Panc1 (cell line): Measurements from ENCODE around the gene EID2B. TPM values are rescaled to one million over a fixed set of nuclear protein-coding genes. Genes with fewer than 3 reads are reported as not detected.

Source experiments
- ATAC-seq: fragments of 200-7000 bp; cut with Tn5 transposase; 2 replicates; pipeline ENCODE4 v1.9.1; 2020; ENCODE audit warnings: mild to moderate bottlenecking, moderate library complexity
- BruUV-seq: library from RNA; stranded (reverse); fragments of 400-500 nt; replicated peaks from 2 replicates; lab custom pipeline; 2021; lab: Mats Ljungman, UMichigan
- CTCF ChIA-PET: fragments of 300-600 bp; sonication (Branson Sonifier 250); formaldehyde crosslinking; loops from one replicate; lab custom pipeline; 2022; ENCODE audit warnings: antibody characterized with exemption; lab: Charles Lee
- POLR2A ChIA-PET: fragments of 300-600 bp; sonication (Branson Sonifier 250); formaldehyde crosslinking; loops from one replicate; lab custom pipeline; 2022; ENCODE audit warnings: antibody characterized with exemption; lab: Charles Lee
- DNase-seq: peaks from one replicate; pipeline ENCODE4 v3.0.0-alpha.2; 2010; ENCODE audit warnings: low read depth, low spot score
- H3K27ac ChIP-seq: 2 replicates; pipeline ENCODE4 v1.5.1; 2011; ENCODE audit warnings: mild to moderate bottlenecking, low read length, inconsistent platforms
- H3K27me3 ChIP-seq: fragments of 200-500 bp; sonication (Bioruptor generic); 2 replicates; pipeline ENCODE4 v1.6.0; 2014; ENCODE audit warnings: low read length, inconsistent platforms; ENCODE audit not compliant: control insufficient read depth, insufficient read depth
- H3K36me3 ChIP-seq: fragments of 200-500 bp; sonication (Bioruptor generic); 2 replicates; pipeline ENCODE4 v1.5.1; 2014; ENCODE audit warnings: inconsistent platforms, mild to moderate bottlenecking, low read length, moderate library complexity; ENCODE audit not compliant: control insufficient read depth, insufficient read depth
- H3K4me1 ChIP-seq: 2 replicates; pipeline ENCODE4 v1.5.1; 2011; ENCODE audit warnings: inconsistent platforms, mild to moderate bottlenecking, low read length, moderate library complexity; ENCODE audit not compliant: control insufficient read depth, insufficient read depth
- H3K4me3 ChIP-seq, 2 experiments: 2 replicates each; pipeline ENCODE4 v1.5.1; 2011 to 2012; ENCODE audit warnings: low read depth in 2 of 2, low read length in 2 of 2, mild to moderate bottlenecking in 2 of 2, inconsistent platforms in 1 of 2, moderate library complexity in 1 of 2
- H3K9me3 ChIP-seq: fragments of 200-500 bp; sonication (Bioruptor generic); 2 replicates; pipeline ENCODE4 v1.5.1; 2014; ENCODE audit warnings: low read depth, mild to moderate bottlenecking, inconsistent platforms, low read length, moderate library complexity; ENCODE audit not compliant: control insufficient read depth, insufficient read depth
- POLR2AphosphoS5 ChIP-seq: IDR thresholded peaks from 2 replicates; pipeline ENCODE4 v1.6.1; 2012; ENCODE audit warnings: mild to moderate bottlenecking, low read depth, low read length, moderate library complexity
- REST ChIP-seq, 2 experiments: IDR thresholded peaks; 2 replicates each; pipeline ENCODE4 v1.6.1; 2011 to 2012; ENCODE audit warnings: low read depth in 2 of 2, control low read depth in 1 of 2, low read length in 1 of 2, mild to moderate bottlenecking in 1 of 2, moderate library complexity in 1 of 2; ENCODE audit not compliant: insufficient read depth in 1 of 2
- SIN3A ChIP-seq: IDR thresholded peaks from 2 replicates; pipeline ENCODE4 v1.6.1; 2012; ENCODE audit warnings: low read depth, mild to moderate bottlenecking, low read length, moderate library complexity, borderline replicate concordance; ENCODE audit not compliant: insufficient read depth
- TCF7L2 ChIP-seq: IDR thresholded peaks from 2 replicates; pipeline ENCODE4 v1.6.1; 2011; ENCODE audit warnings: mild to moderate bottlenecking, low read depth, low read length, inconsistent platforms
- in situ Hi-C: cut with HindIII; loops from 2 replicates; pipeline ENCODE4 v1.10.0; 2016; ENCODE audit warnings: low sequenced_read_pairs, low pct_unique_long_range_greater_than_20kb
- intact Hi-C: fragments of 100-400 bp; cut with micrococcal nuclease; formaldehyde crosslinking; loops from one replicate; pipeline ENCODE4 v1.10.0; 2022; ENCODE audit not compliant: unreplicated experiment
- total RNA-seq: library from RNA; stranded (reverse); gene quantifications from one replicate; pipeline ENCODE4 v1.2.1, GENCODE V29; 2021; ENCODE audit not compliant: unreplicated experiment
- TF ChIP-seq, protein P1 (sequence below): fragments of 450-650 bp; IDR thresholded peaks from 2 replicates; pipeline ENCODE4 v1.5.1; 2017; ENCODE audit warnings: mild to moderate bottlenecking

EID2B gene
- total RNA-seq, 1 experiment from 2014 or later, result 37.7 TPM

DNA sequence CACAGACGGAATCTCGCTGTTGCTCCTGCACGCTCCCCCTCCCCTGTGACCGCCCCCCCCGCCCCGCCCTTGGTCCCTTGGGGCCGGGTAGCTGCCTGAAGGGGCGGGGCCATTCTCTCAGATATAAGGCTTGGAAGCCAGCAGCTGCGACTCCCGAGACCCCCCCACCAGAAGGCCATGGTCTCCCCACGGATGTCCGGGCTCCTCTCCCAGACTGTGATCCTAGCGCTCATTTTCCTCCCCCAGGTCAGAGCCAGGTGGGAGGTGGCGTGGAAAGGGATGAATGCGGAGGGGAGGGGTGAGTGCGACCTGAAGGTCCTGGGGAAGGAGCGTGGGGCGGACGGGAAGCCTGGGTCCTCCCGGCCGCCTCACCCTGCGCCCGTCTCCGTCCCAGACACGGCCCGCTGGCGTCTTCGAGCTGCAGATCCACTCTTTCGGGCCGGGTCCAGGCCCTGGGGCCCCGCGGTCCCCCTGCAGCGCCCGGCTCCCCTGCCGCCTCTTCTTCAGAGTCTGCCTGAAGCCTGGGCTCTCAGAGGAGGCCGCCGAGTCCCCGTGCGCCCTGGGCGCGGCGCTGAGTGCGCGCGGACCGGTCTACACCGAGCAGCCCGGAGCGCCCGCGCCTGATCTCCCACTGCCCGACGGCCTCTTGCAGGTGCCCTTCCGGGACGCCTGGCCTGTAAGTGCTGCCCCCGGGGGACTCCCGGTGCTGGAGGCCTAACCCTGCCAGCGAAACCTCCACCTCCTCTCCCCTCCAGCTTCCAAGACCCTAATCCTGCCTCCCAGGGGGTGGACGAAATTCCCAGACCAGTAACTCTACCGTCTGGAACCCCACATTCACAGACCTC is 33.6 kb downstream of the EID2B start, which contains the start of gene DLL3:
Gene DLL3, plus strand, starts transcription at position 150 of the 845 bp plus-strand sequence. Its CDS starts 28 bp downstream, at position 178.
- peak; percentile 53 for ATAC-seq
- intact Hi-C loops (loop anchor here (2.0 kb wide), 2 partner anchors 34 to 58 kb away; partner anchors contain the start of gene EID2B), in situ Hi-C loops (no loop called here)
- ChIA-PET CTCF (interaction anchor here (0.6 to 4.9 kb wide), 30 partner anchors 8 to 821 kb away, joined by 3 to 130 read pairs (median 12); partner anchors contain the start of genes EID2, EID2B, FBL and RPS16), POLR2A (interaction anchor here (0.6 to 6.6 kb wide), 27 partner anchors 9 to 789 kb away, joined by 3 to 66 read pairs (median 6); partner anchors contain the start of genes DYRK1B, EID2B, RPS16 and SUPT5H)
- Histone ChIP-seq H3K9me3 (no peaks in the 10 kb centered on the region), H3K4me3 (peak within 1 kb of the TSS; percentile 28 to 52), H3K27me3 (peaks cover 8% of the 10 kb centered on the region), H3K4me1 (peaks cover 23% of the 10 kb centered on the region), H3K36me3 (no peaks in the 10 kb centered on the region), H3K27ac (peak within 1 kb of the TSS; percentile 2)
- no peak for DNase-seq
- TF ChIP-seq, protein P1, sequence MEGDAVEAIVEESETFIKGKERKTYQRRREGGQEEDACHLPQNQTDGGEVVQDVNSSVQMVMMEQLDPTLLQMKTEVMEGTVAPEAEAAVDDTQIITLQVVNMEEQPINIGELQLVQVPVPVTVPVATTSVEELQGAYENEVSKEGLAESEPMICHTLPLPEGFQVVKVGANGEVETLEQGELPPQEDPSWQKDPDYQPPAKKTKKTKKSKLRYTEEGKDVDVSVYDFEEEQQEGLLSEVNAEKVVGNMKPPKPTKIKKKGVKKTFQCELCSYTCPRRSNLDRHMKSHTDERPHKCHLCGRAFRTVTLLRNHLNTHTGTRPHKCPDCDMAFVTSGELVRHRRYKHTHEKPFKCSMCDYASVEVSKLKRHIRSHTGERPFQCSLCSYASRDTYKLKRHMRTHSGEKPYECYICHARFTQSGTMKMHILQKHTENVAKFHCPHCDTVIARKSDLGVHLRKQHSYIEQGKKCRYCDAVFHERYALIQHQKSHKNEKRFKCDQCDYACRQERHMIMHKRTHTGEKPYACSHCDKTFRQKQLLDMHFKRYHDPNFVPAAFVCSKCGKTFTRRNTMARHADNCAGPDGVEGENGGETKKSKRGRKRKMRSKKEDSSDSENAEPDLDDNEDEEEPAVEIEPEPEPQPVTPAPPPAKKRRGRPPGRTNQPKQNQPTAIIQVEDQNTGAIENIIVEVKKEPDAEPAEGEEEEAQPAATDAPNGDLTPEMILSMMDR, result no peak
- no peak for TF ChIP-seq TCF7L2
- TF ChIP-seq REST (IDR thresholded peaks at IDR 0.05; ENCODE audit: insufficient read depth in 1 of 2, low read depth in 2 of 2, low read length in 1 of 2), result no peak
- TF ChIP-seq SIN3A, result no peak
- no peak for TF ChIP-seq POLR2AphosphoS5
- no TSS peak for BruUV-seq

GRCh38 chr19:39497996-39498797 is 34.5 kb downstream of the EID2B start:
- DNase-seq, result peak; percentile 99
- no peak for TF ChIP-seq TCF7L2
- TF ChIP-seq POLR2AphosphoS5, result no peak
- TF ChIP-seq REST (IDR thresholded peaks at IDR 0.05; ENCODE audit: insufficient read depth in 1 of 2, low read depth in 2 of 2, low read length in 1 of 2), result no peak
- TF ChIP-seq, protein P1, result no peak
- no peak for TF ChIP-seq SIN3A
- peaks cover 20% of the 10 kb centered on the region for H3K4me1 ChIP-seq
- H3K4me3 ChIP-seq, result peak overlapping the region; percentile 28 to 52
- ChIA-PET POLR2A (interaction anchor here (0.5 to 6.6 kb wide), 38 partner anchors 8 to 827 kb away, joined by 3 to 66 read pairs (median 6); partner anchors contain the start of genes EID2B, PSMC4, RPS16 and SAMD4B), CTCF (interaction anchor here (0.6 to 4.9 kb wide), 45 partner anchors 8 to 822 kb away, joined by 3 to 130 read pairs (median 5); partner anchors contain the start of genes DYRK1B, EID2, EID2B and FBL)
- peaks cover 8% of the 10 kb centered on the region for H3K27me3 ChIP-seq
- H3K27ac ChIP-seq, result peak overlapping the region; percentile 2
- BruUV-seq, result no TSS peak
- intact Hi-C loops (loop anchor here (2.0 kb wide), 2 partner anchors 35 to 57 kb away; partner anchors contain the start of gene EID2B), in situ Hi-C loops (no loop called here)
- no peaks in the 10 kb centered on the region for H3K9me3 ChIP-seq
- H3K36me3 ChIP-seq, result no peaks in the 10 kb centered on the region
- peak; percentile 75 for ATAC-seq
